Trophoblast cell (in vitro differentiated cells and primary cell): ENCODE measurements around the gene WSCD2.

Experiments used
- DNase-seq, 2 donors: peaks; one replicate each; pipeline ENCODE4 v3.0.0-alpha.2; 2016
- H2AFZ ChIP-seq: 2 replicates; pipeline ENCODE4 v1.6.1; 2013; ENCODE audit warnings: low read length, moderate library complexity, mild to moderate bottlenecking; ENCODE audit not compliant: insufficient read depth, poor library complexity
- H2AK5ac ChIP-seq: 2 replicates; pipeline ENCODE4 v1.6.1; 2013; ENCODE audit warnings: mild to moderate bottlenecking, low read length
- H2BK120ac ChIP-seq: 2 replicates; pipeline ENCODE4 v1.6.1; 2013; ENCODE audit warnings: low read length, mild to moderate bottlenecking, moderate library complexity; ENCODE audit not compliant: insufficient read depth, poor library complexity
- H2BK12ac ChIP-seq: 2 replicates; pipeline ENCODE4 v1.6.1; 2013; ENCODE audit warnings: mild to moderate bottlenecking, low read length, moderate library complexity
- H2BK5ac ChIP-seq: 2 replicates; pipeline ENCODE4 v1.6.1; 2013; ENCODE audit warnings: low read length, low read depth, moderate library complexity, mild to moderate bottlenecking; ENCODE audit not compliant: poor library complexity
- H3K14ac ChIP-seq: 2 replicates; pipeline ENCODE4 v1.6.1; 2013; ENCODE audit warnings: mild to moderate bottlenecking, low read length
- H3K18ac ChIP-seq: 2 replicates; pipeline ENCODE4 v1.6.1; 2013; ENCODE audit warnings: mild to moderate bottlenecking, low read length
- H3K23ac ChIP-seq: 2 replicates; pipeline ENCODE4 v1.6.1; 2013; ENCODE audit warnings: low read length
- H3K27ac ChIP-seq: 2 replicates; pipeline ENCODE4 v1.5.1; 2013; ENCODE audit warnings: low read depth, mild to moderate bottlenecking, inconsistent platforms, low read length, moderate library complexity
- H3K27me3 ChIP-seq: 2 replicates; pipeline ENCODE4 v1.6.1; 2013; ENCODE audit warnings: inconsistent platforms, mild to moderate bottlenecking, low read length, moderate library complexity; ENCODE audit not compliant: insufficient read depth
- H3K36me3 ChIP-seq, 2 experiments: 1 replicate in 1 of 2; 2 replicates in 1 of 2; pipeline ENCODE4 v1.6.1; 2013; ENCODE audit warnings: low read length in 2 of 2, mild to moderate bottlenecking in 2 of 2, moderate library complexity in 1 of 2; ENCODE audit not compliant: insufficient read depth in 2 of 2, control insufficient read depth in 1 of 2
- H3K4ac ChIP-seq: 2 replicates; pipeline ENCODE4 v1.6.1; 2013; ENCODE audit warnings: low read depth, mild to moderate bottlenecking, low read length, moderate library complexity
- H3K4me1 ChIP-seq, 2 experiments: 1 replicate in 1 of 2; 2 replicates in 1 of 2; pipeline ENCODE4 v1.6.1; 2013; ENCODE audit warnings: low read length in 2 of 2, mild to moderate bottlenecking in 2 of 2, moderate library complexity in 1 of 2; ENCODE audit not compliant: insufficient read depth in 2 of 2, control insufficient read depth in 1 of 2
- H3K4me2 ChIP-seq: 2 replicates; pipeline ENCODE4 v1.6.1; 2013; ENCODE audit warnings: inconsistent platforms, mild to moderate bottlenecking, low read length, moderate library complexity
- H3K4me3 ChIP-seq: 2 replicates; pipeline ENCODE4 v1.5.1; 2013; ENCODE audit warnings: mild to moderate bottlenecking, low read depth, low read length, inconsistent platforms
- H3K79me1 ChIP-seq: one replicate; pipeline ENCODE4 v1.6.1; 2013; ENCODE audit warnings: low read length
- H3K79me2 ChIP-seq: 2 replicates; pipeline ENCODE4 v1.6.1; 2013; ENCODE audit warnings: low read length, mild to moderate bottlenecking; ENCODE audit not compliant: control insufficient read depth, insufficient read depth, poor library complexity
- H3K9ac ChIP-seq: 2 replicates; pipeline ENCODE4 v1.6.1; 2013; ENCODE audit warnings: mild to moderate bottlenecking, low read length
- H3K9me3 ChIP-seq: 2 replicates; pipeline ENCODE4 v1.6.1; 2013; ENCODE audit warnings: low read depth, mild to moderate bottlenecking, control low read depth, inconsistent platforms, low read length; ENCODE audit not compliant: insufficient read depth
- H4K12ac ChIP-seq: 2 replicates; pipeline ENCODE4 v1.6.1; 2013; ENCODE audit warnings: low read depth, mild to moderate bottlenecking, low read length, moderate library complexity
- H4K8ac ChIP-seq: 2 replicates; pipeline ENCODE4 v1.6.1; 2013; ENCODE audit warnings: low read depth, mild to moderate bottlenecking, low read length, moderate library complexity
- H4K91ac ChIP-seq: one replicate; pipeline ENCODE4 v1.6.1; 2013; ENCODE audit warnings: low read depth, mild to moderate bottlenecking, low read length, moderate library complexity
- WGBS: extraction: QIAGEN DNeasy Blood & Tissue Kit; methylation state at CpG from one replicate; pipeline ENCODE4 v1.1.7; 2013; ENCODE audit warnings: missing lambda C conversion rate; ENCODE audit not compliant: insufficient read length, insufficient coverage; ENCODE audit errors: extremely low coverage; 5-methylcytosine and 5-hydroxymethylcytosine counted together

Gene WSCD2

GRCh38 chr12:108254517-108255251 lies 125.6 kb downstream of the WSCD2 start:
- Histone ChIP-seq H3K4me1 (no peaks in the 10 kb centered on the region), H3K23ac (no peak overlapping the region), H2BK120ac (no peak overlapping the region), H3K4me2 (no peak overlapping the region), H2BK5ac (no peak overlapping the region), H3K18ac (no peak overlapping the region), H3K27me3 (no peaks in the 10 kb centered on the region), H3K9me3 (no peaks in the 10 kb centered on the region), H3K4ac (no peak overlapping the region), H2BK12ac (no peak overlapping the region), H3K14ac (no peak overlapping the region), H2AK5ac (no peak overlapping the region), H4K12ac (no peak overlapping the region), H4K8ac (no peak overlapping the region), H3K36me3 (no peaks in the 10 kb centered on the region), H3K4me3 (no peak overlapping the region), H2AFZ (no peak overlapping the region), H4K91ac (no peak overlapping the region), H3K27ac (no peak overlapping the region), H3K79me1 (no peaks in the 10 kb centered on the region), H3K9ac (no peak overlapping the region), H3K79me2 (no peaks in the 10 kb centered on the region)
- no peak for DNase-seq
- no CpG with 5 or more reads among the region's 13 CpGs for WGBS

- no peak overlapping the region for H4K91ac ChIP-seq
- no peak overlapping the region for H3K4me3 ChIP-seq
- no peak overlapping the region for H2BK12ac ChIP-seq
- H3K4me1 ChIP-seq, result no peaks in the 10 kb centered on the region
- no peaks in the 10 kb centered on the region for H3K36me3 ChIP-seq
- DNase-seq, result no peak
- no peaks in the 10 kb centered on the region for H3K79me2 ChIP-seq
- H3K18ac ChIP-seq, result no peak overlapping the region
- no peak overlapping the region for H2AFZ ChIP-seq
- H3K9me3 ChIP-seq, result no peaks in the 10 kb centered on the region
- no peak overlapping the region for H3K4me2 ChIP-seq
- no peak overlapping the region for H3K23ac ChIP-seq
- no peak overlapping the region for H3K9ac ChIP-seq
- no peak overlapping the region for H2AK5ac ChIP-seq
- H4K8ac ChIP-seq, result no peak overlapping the region
- no peak overlapping the region for H3K4ac ChIP-seq
- WGBS, result no CpG with 5 or more reads among the region's 3 CpGs
- H3K27ac ChIP-seq, result no peak overlapping the region
- H3K79me1 ChIP-seq, result no peaks in the 10 kb centered on the region
- no peak overlapping the region for H2BK120ac ChIP-seq
- H3K27me3 ChIP-seq, result no peaks in the 10 kb centered on the region
- H3K14ac ChIP-seq, result no peak overlapping the region
- no peak overlapping the region for H2BK5ac ChIP-seq
- H4K12ac ChIP-seq, result no peak overlapping the region
These were observed 126.1 kb downstream of the WSCD2 start for GRCh38 chr12:108255252-108255602.

- Histone ChIP-seq H3K23ac (no peak overlapping the region), H2AFZ (no peak overlapping the region), H3K27me3 (no peaks in the 10 kb centered on the region), H4K8ac (no peak overlapping the region), H3K9me3 (no peaks in the 10 kb centered on the region), H3K4ac (no peak overlapping the region), H2BK12ac (no peak overlapping the region), H2BK5ac (no peak overlapping the region), H2AK5ac (no peak overlapping the region), H4K91ac (no peak overlapping the region), H3K36me3 (no peaks in the 10 kb centered on the region), H3K79me2 (no peaks in the 10 kb centered on the region), H2BK120ac (no peak overlapping the region), H3K4me3 (no peak overlapping the region), H3K79me1 (no peaks in the 10 kb centered on the region), H3K9ac (no peak overlapping the region), H3K18ac (no peak overlapping the region), H3K27ac (no peak overlapping the region), H4K12ac (no peak overlapping the region), H3K4me1 (no peaks in the 10 kb centered on the region), H3K4me2 (no peak overlapping the region), H3K14ac (no peak overlapping the region)
- DNase-seq, result no peak
- WGBS, result no CpG with 5 or more reads among the region's 3 CpGs
These were observed 127.9 kb downstream of the WSCD2 start for GRCh38 chr12:108257004-108257403.

- Histone ChIP-seq H3K4me3 (no peak overlapping the region), H3K79me2 (no peaks in the 10 kb centered on the region), H3K14ac (no peak overlapping the region), H3K27ac (no peak overlapping the region), H3K9me3 (peaks cover 2% of the 10 kb centered on the region), H3K4me2 (no peak overlapping the region), H2BK120ac (no peak overlapping the region), H4K8ac (no peak overlapping the region), H4K91ac (no peak overlapping the region), H3K4ac (no peak overlapping the region), H4K12ac (no peak overlapping the region), H2BK12ac (no peak overlapping the region), H2AK5ac (no peak overlapping the region), H3K79me1 (no peaks in the 10 kb centered on the region), H3K27me3 (no peaks in the 10 kb centered on the region), H3K23ac (no peak overlapping the region), H2AFZ (no peak overlapping the region), H3K18ac (no peak overlapping the region), H3K9ac (no peak overlapping the region), H3K36me3 (no peaks in the 10 kb centered on the region), H3K4me1 (no peaks in the 10 kb centered on the region), H2BK5ac (no peak overlapping the region)
- WGBS, result no CpG with 5 or more reads among the region's 4 CpGs
- no peak for DNase-seq
These were observed 128.6 kb downstream of the WSCD2 start for GRCh38 chr12:108257610-108258106.
